WTC11 (cell line): ENCODE results near the gene SPATA2L. TPM values are rescaled to one million over a fixed set of nuclear protein-coding genes. Genes with fewer than 3 reads are reported as not detected.
A peak's percentile ranks its signal among the peaks of the same experiment; 100 is the strongest.
"Not testable (repeated sequence)": the region's sequence is repeated elsewhere in the genome, so short reads cannot be mapped to it uniquely, and the experiment has no call there.

Source experiments
- ATAC-seq: fragments of 200-7000 bp; cut with Tn5 transposase; 2 replicates; pipeline ENCODE4 v1.10.0; 2021; ENCODE audit warnings: mild to moderate bottlenecking, moderate library complexity
- CTCF ChIA-PET: fragments of 300-600 bp; sonication (Branson Sonifier 250); formaldehyde crosslinking; loops from one replicate; lab custom pipeline; 2021; ENCODE audit warnings: antibody characterized with exemption; lab: Charles Lee
- POLR2A ChIA-PET: fragments of 350-600 bp; sonication (Branson Sonifier 250); formaldehyde crosslinking; loops from one replicate; lab custom pipeline; 2021; ENCODE audit warnings: antibody characterized with exemption; lab: Charles Lee
- DNase-seq: peaks from one replicate; pipeline ENCODE4 v3.0.0; 2021; ENCODE audit warnings: low spot score
- H3K27ac Mint-ChIP-seq: 2 replicates; pipeline ENCODE4 v1.8.0; 2021; ENCODE audit warnings: mixed read lengths
- H3K27me3 Mint-ChIP-seq: 2 replicates; pipeline ENCODE4 v1.8.0; 2021; ENCODE audit warnings: low read depth, mild to moderate bottlenecking, moderate library complexity, mixed read lengths
- H3K36me3 Mint-ChIP-seq: 2 replicates; pipeline ENCODE4 v1.8.0; 2021; ENCODE audit warnings: mixed read lengths
- H3K4me1 Mint-ChIP-seq: 2 replicates; pipeline ENCODE4 v1.8.0; 2022; ENCODE audit warnings: mixed read lengths
- H3K4me3 Mint-ChIP-seq: 2 replicates; pipeline ENCODE4 v1.8.0; 2021; ENCODE audit warnings: mild to moderate bottlenecking, moderate library complexity, mixed read lengths
- H3K9me3 Mint-ChIP-seq: 2 replicates; pipeline ENCODE4 v1.8.0; 2021; ENCODE audit warnings: mixed read lengths
- HMGA2 ChIP-seq: fragments of 250-450 bp; sonication (Bioruptor Pico); IDR thresholded peaks from 2 replicates; pipeline ENCODE4 v1.4.0; 2021; ENCODE audit warnings: mild to moderate bottlenecking, moderate library complexity
- JUN ChIP-seq: sonication (generic); formaldehyde crosslinking; IDR thresholded peaks from 2 replicates; pipeline ENCODE4 v1.8.0; 2023; ENCODE audit warnings: mild to moderate bottlenecking, missing genetic modification reagents
- KAT7 ChIP-seq: sonication (generic); formaldehyde crosslinking; IDR thresholded peaks from 2 replicates; pipeline ENCODE4 v1.8.1; 2023; ENCODE audit warnings: missing genetic modification reagents, mild to moderate bottlenecking, borderline replicate concordance
- MXD4 ChIP-seq: fragments of 250-450 bp; sonication (Bioruptor Pico); IDR thresholded peaks from 2 replicates; pipeline ENCODE4 v1.8.0; 2021; ENCODE audit warnings: mild to moderate bottlenecking, moderate library complexity, borderline replicate concordance
- PRRX2 ChIP-seq: fragments of 250-450 bp; sonication (Bioruptor Pico); IDR thresholded peaks from 2 replicates; pipeline ENCODE4 v1.8.0; 2021; ENCODE audit warnings: mild to moderate bottlenecking
- total RNA-seq: library from RNA; stranded (reverse); gene quantifications from 3 replicates; pipeline ENCODE4 v1.2.3, GENCODE V29; 2021
- TF ChIP-seq, protein P1 (sequence below): sonication (generic); formaldehyde crosslinking; IDR thresholded peaks from 2 replicates; pipeline ENCODE4 v1.8.0; 2023; ENCODE audit warnings: mild to moderate bottlenecking, missing genetic modification reagents
- TF ChIP-seq, protein P2 (sequence below): sonication (generic); formaldehyde crosslinking; IDR thresholded peaks from 2 replicates; pipeline ENCODE4 v1.8.0; 2022; ENCODE audit warnings: mild to moderate bottlenecking, missing genetic modification reagents
- TF ChIP-seq, protein P3 (sequence below): sonication (generic); formaldehyde crosslinking; IDR thresholded peaks from 2 replicates; pipeline ENCODE4 v1.8.0; 2023; ENCODE audit warnings: missing genetic modification reagents
- TF ChIP-seq, protein P4 (sequence below): sonication (generic); formaldehyde crosslinking; IDR thresholded peaks from 2 replicates; pipeline ENCODE4 v1.8.0; 2023; ENCODE audit warnings: missing genetic modification reagents, mild to moderate bottlenecking, borderline replicate concordance

The SPATA2L gene
- total RNA-seq, 1 experiment from 2014 or later: 15.7 TPM

DNA sequence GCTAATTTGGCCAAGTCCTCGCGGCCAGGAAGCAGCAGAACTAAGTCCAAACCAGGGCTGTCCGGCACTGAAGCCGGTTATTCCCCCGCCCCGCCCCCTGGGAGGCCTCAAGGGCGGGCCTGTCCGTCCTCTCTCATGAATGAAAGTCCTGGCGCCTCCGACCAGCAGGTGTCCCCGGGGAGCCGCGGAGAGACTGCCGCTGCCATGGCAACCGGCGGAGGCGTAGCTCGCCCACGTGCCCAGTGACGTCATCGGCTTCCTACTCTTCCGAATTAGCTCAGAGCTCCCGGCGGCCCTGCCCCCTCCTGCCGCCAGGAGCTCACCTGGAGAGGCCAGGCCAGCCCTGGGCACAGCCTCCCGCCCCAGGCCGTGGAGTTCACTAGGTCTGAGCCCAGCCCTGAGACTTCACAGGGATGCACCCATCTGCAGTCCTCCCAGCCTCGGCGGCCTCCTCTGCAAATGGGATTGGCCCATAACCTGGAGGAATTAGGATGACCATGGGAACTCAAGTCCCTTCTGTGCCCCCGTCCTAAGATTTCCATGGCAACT is 1.3 kb downstream of the SPATA2L start (continued):
- TF ChIP-seq JUN (no peak), HMGA2 (CRISPR knock-in tag) (peak; percentile 5; the same call in 1 of the 2 replicates), PRRX2 (CRISPR knock-in tag) (0 out of 2 replicates have a peak, but pooled peaks have one; percentile 11), MXD4 (CRISPR knock-in tag) (no peak), KAT7 (no peak)
- TF ChIP-seq, protein P1, sequence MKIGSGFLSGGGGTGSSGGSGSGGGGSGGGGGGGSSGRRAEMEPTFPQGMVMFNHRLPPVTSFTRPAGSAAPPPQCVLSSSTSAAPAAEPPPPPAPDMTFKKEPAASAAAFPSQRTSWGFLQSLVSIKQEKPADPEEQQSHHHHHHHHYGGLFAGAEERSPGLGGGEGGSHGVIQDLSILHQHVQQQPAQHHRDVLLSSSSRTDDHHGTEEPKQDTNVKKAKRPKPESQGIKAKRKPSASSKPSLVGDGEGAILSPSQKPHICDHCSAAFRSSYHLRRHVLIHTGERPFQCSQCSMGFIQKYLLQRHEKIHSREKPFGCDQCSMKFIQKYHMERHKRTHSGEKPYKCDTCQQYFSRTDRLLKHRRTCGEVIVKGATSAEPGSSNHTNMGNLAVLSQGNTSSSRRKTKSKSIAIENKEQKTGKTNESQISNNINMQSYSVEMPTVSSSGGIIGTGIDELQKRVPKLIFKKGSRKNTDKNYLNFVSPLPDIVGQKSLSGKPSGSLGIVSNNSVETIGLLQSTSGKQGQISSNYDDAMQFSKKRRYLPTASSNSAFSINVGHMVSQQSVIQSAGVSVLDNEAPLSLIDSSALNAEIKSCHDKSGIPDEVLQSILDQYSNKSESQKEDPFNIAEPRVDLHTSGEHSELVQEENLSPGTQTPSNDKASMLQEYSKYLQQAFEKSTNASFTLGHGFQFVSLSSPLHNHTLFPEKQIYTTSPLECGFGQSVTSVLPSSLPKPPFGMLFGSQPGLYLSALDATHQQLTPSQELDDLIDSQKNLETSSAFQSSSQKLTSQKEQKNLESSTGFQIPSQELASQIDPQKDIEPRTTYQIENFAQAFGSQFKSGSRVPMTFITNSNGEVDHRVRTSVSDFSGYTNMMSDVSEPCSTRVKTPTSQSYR (CRISPR knock-in tag): peak; percentile 14; the same call in 1 of the 2 replicates
- TF ChIP-seq, protein P2, sequence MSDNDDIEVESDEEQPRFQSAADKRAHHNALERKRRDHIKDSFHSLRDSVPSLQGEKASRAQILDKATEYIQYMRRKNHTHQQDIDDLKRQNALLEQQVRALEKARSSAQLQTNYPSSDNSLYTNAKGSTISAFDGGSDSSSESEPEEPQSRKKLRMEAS (CRISPR knock-in tag): peak; percentile 63; the same call in 1 of the 2 replicates
- TF ChIP-seq, protein P3, sequence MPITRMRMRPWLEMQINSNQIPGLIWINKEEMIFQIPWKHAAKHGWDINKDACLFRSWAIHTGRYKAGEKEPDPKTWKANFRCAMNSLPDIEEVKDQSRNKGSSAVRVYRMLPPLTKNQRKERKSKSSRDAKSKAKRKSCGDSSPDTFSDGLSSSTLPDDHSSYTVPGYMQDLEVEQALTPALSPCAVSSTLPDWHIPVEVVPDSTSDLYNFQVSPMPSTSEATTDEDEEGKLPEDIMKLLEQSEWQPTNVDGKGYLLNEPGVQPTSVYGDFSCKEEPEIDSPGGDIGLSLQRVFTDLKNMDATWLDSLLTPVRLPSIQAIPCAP (CRISPR knock-in tag): no peak
- TF ChIP-seq, protein P4, sequence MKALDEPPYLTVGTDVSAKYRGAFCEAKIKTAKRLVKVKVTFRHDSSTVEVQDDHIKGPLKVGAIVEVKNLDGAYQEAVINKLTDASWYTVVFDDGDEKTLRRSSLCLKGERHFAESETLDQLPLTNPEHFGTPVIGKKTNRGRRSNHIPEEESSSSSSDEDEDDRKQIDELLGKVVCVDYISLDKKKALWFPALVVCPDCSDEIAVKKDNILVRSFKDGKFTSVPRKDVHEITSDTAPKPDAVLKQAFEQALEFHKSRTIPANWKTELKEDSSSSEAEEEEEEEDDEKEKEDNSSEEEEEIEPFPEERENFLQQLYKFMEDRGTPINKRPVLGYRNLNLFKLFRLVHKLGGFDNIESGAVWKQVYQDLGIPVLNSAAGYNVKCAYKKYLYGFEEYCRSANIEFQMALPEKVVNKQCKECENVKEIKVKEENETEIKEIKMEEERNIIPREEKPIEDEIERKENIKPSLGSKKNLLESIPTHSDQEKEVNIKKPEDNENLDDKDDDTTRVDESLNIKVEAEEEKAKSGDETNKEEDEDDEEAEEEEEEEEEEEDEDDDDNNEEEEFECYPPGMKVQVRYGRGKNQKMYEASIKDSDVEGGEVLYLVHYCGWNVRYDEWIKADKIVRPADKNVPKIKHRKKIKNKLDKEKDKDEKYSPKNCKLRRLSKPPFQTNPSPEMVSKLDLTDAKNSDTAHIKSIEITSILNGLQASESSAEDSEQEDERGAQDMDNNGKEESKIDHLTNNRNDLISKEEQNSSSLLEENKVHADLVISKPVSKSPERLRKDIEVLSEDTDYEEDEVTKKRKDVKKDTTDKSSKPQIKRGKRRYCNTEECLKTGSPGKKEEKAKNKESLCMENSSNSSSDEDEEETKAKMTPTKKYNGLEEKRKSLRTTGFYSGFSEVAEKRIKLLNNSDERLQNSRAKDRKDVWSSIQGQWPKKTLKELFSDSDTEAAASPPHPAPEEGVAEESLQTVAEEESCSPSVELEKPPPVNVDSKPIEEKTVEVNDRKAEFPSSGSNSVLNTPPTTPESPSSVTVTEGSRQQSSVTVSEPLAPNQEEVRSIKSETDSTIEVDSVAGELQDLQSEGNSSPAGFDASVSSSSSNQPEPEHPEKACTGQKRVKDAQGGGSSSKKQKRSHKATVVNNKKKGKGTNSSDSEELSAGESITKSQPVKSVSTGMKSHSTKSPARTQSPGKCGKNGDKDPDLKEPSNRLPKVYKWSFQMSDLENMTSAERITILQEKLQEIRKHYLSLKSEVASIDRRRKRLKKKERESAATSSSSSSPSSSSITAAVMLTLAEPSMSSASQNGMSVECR: peak; percentile 68; the same call in 1 of the 2 replicates

- H3K9me3 Mint-ChIP-seq, H3K36me3 Mint-ChIP-seq, DNase-seq, ATAC-seq, H3K27ac Mint-ChIP-seq: not testable (repeated sequence)
- H3K27me3 Mint-ChIP-seq: peaks cover 21% of the 10 kb centered on the region
- H3K4me1 Mint-ChIP-seq: peaks cover 12% of the 10 kb centered on the region
- POLR2A ChIA-PET: interaction anchor here (0.9 to 2.6 kb wide), 7 partner anchors 12 to 891 kb away, joined by 3 to 18 read pairs (median 6); partner anchors contain the start of genes CDK10, CHMP1A and SPATA33
- H3K4me3 Mint-ChIP-seq: peak overlapping the region; percentile 64
- CTCF ChIA-PET: interaction anchor here (0.5 to 3.6 kb wide), 34 partner anchors 11 to 406 kb away, joined by 3 to 36 read pairs (median 4); partner anchors contain the start of genes CDK10, CHMP1A, MC1R and SPATA33
Measured at GRCh38 chr16:89699629-89700099, 1.8 kb downstream of the SPATA2L start.

- ATAC-seq, H3K9me3 Mint-ChIP-seq, DNase-seq, H3K36me3 Mint-ChIP-seq, POLR2A ChIA-PET, H3K4me3 Mint-ChIP-seq, H3K27ac Mint-ChIP-seq: not testable (repeated sequence)
- Mint-ChIP-seq H3K27me3 (peaks cover 12% of the 10 kb centered on the region), H3K4me1 (peaks cover 12% of the 10 kb centered on the region)
- CTCF ChIA-PET: interaction anchor here (3.6 kb wide), 1 partner anchor 12 kb away, joined by 19 read pairs; the partner anchor contains the start of gene CDK10
Measured at GRCh38 chr16:89698717-89699116, 2.8 kb downstream of the SPATA2L start.
